HUES64 (cell line): ENCODE measurements around the gene DOCK10.

Experiments
- H3K27ac ChIP-seq: 2 replicates; pipeline ENCODE4 v1.7.0; 2013; ENCODE audit warnings: low read depth, low read length, inconsistent platforms
- H3K27me3 ChIP-seq: 2 replicates; pipeline ENCODE4 v1.6.1; 2013; ENCODE audit warnings: mild to moderate bottlenecking, low read length; ENCODE audit not compliant: insufficient read depth
- H3K36me3 ChIP-seq: 2 replicates; pipeline ENCODE4 v1.6.1; 2013; ENCODE audit warnings: mild to moderate bottlenecking, low read length; ENCODE audit not compliant: insufficient read depth
- H3K4me1 ChIP-seq: 2 replicates; pipeline ENCODE4 v1.6.1; 2013; ENCODE audit warnings: mild to moderate bottlenecking, low read length, moderate library complexity; ENCODE audit not compliant: insufficient read depth
- H3K4me3 ChIP-seq: 2 replicates; pipeline ENCODE4 v1.5.1; 2013; ENCODE audit warnings: mild to moderate bottlenecking, low read length, moderate library complexity
- H3K9ac ChIP-seq: 2 replicates; pipeline ENCODE4 v1.6.1; 2013; ENCODE audit warnings: mild to moderate bottlenecking, low read depth, low read length
- H3K9me3 ChIP-seq: 2 replicates; pipeline ENCODE4 v1.6.1; 2013; ENCODE audit warnings: low read depth, low read length; ENCODE audit not compliant: insufficient read depth
- WGBS: fragments of 150-250, 120-280 bp; methylation state at CpG from one replicate; pipeline ENCODE4 v1.1.7; 2013; ENCODE audit warnings: missing lambda C conversion rate; 5-methylcytosine and 5-hydroxymethylcytosine counted together

The DOCK10 gene

DNA sequence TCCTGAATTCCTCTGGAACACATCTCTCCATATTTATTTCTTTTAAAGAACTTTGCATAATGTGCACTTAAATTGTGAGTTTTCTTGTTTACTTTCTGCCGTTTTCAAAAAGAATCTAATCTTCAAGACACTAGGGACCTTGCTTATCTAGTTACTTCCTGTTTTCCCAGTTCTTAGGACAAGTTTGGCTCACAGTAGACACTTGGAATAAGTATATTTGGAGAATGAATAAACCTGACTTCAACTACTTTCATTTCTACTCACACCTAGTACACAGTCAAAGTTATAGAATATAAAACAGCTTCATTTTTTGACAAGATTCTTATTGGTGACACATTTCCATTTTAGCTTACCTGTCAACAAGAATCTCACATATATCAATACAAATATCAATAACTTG lies 170.5 kb downstream of the DOCK10 start:
- no peaks in the 10 kb centered on the region for H3K36me3 ChIP-seq
- no peak overlapping the region for H3K9ac ChIP-seq
- WGBS = 89% methylated on average over 1 of the region's 1 CpG

DNA sequence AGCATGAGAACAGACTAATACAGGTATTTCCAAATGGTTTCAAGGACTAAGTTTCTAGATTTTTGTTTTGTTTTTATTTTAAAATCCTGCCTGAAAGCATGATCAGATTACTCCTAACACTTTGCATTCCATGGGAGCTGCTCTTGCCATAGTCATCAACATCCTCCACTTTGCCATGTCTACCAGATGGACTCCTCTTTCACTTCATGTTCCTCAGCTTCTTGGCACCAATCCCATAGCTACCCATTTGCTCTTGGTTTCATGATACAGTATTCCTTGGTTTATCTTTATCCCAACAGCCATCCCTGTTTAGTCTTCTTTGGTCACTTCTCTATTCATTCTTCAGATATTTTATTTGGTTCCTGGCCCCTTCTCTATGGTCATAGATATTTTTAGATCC lies 171.9 kb downstream of the DOCK10 start:
- no peaks in the 10 kb centered on the region for H3K27me3 ChIP-seq
- H3K4me3 ChIP-seq = no peak overlapping the region
- no peak overlapping the region for H3K9ac ChIP-seq
- H3K36me3 ChIP-seq = no peaks in the 10 kb centered on the region
- no peaks in the 10 kb centered on the region for H3K4me1 ChIP-seq
- no peaks in the 10 kb centered on the region for H3K9me3 ChIP-seq
- H3K27ac ChIP-seq = no peak overlapping the region

More for the DNA sequence above, 170.5 kb downstream of the DOCK10 start:
- Histone ChIP-seq H3K9me3 (no peaks in the 10 kb centered on the region), H3K27ac (no peak overlapping the region), H3K27me3 (no peaks in the 10 kb centered on the region), H3K4me1 (no peaks in the 10 kb centered on the region), H3K4me3 (no peak overlapping the region)

DNA sequence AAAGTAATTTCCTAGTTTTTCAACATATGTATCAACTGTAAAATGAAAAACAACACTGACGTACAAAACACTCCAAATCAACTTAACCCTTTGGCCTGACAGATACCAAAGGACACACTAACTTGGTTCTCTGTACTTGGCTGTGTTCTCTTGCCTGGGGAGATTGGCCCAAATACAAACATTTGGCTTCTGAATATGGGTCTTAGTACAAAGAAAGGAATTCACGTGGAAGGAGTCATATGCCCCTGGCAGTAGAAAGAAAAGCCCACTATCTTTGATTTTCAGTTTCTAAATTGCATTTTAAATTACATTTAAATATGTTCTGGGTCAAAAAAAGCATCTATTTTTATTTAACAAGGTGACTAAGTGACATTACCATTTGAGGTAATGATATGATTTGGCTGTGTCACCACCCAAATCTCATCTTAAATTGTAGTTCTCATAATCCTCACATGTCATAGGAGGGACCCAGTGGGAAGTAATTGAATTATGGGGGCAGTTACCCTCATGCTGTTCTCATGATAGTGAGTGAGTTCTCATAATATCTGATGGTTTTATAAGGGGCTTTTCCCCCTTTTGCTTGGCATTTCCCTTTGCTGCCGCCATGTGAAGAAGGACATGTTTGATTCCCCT lies 172.6 kb downstream of the DOCK10 start:
- no peaks in the 10 kb centered on the region for H3K27me3 ChIP-seq
- no peak overlapping the region for H3K9ac ChIP-seq
- H3K4me1 ChIP-seq = no peaks in the 10 kb centered on the region
- no peak overlapping the region for H3K27ac ChIP-seq
- no peak overlapping the region for H3K4me3 ChIP-seq
- WGBS = 80% methylated on average over 2 of the region's 3 CpGs
- no peaks in the 10 kb centered on the region for H3K9me3 ChIP-seq
- no peaks in the 10 kb centered on the region for H3K36me3 ChIP-seq

DNA sequence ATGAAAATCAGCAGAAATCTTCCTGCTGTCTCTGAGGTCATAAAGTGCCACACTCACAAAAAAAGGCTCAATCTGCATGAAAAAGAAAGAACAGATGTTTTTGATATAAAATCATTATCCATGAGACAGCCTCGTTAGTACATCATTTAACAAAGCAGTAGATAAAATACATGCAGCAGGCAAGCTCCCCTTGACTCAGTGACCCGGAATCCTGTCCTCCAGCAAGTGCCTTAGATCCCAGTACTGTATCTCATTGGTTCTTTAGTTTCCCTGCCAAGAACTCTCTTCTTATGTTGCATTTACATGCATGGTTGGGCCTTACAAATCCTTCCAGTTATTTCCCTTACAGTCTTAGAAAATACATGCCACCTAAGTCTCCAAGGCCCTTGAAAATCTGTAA lies 177.3 kb downstream of the DOCK10 start:
- no peaks in the 10 kb centered on the region for H3K27me3 ChIP-seq
- 94% methylated on average over 2 of the region's 2 CpGs for WGBS

DNA sequence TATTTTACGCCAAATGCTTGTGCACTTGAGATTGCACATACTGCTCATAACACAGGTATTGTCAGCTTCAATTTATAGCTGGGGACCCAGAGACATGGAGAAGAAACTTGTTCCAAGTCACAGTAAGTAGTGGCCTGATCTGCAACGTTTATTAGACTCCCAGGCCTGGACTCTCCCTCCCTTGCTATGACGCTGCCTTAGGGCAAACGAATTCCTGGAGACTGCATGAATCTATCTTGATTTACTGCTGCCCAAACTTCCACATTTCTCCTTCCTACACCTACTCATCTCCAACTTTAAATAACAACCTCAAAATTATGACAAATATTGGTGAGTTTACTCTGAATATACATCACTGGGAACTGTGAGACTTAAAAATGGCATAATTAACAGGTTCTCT lies 181.0 kb downstream of the DOCK10 start:
- no peak overlapping the region for H3K4me3 ChIP-seq
- H3K36me3 ChIP-seq = no peaks in the 10 kb centered on the region
- H3K9ac ChIP-seq = no peak overlapping the region
- no peak overlapping the region for H3K27ac ChIP-seq
- no peaks in the 10 kb centered on the region for H3K9me3 ChIP-seq
- no peaks in the 10 kb centered on the region for H3K27me3 ChIP-seq
- WGBS = 89% methylated on average over 4 of the region's 4 CpGs
- H3K4me1 ChIP-seq = no peaks in the 10 kb centered on the region

More for the DNA sequence above, 177.3 kb downstream of the DOCK10 start:
- Histone ChIP-seq H3K4me3 (no peak overlapping the region), H3K9ac (no peak overlapping the region), H3K36me3 (no peaks in the 10 kb centered on the region), H3K4me1 (no peaks in the 10 kb centered on the region), H3K27ac (no peak overlapping the region), H3K9me3 (no peaks in the 10 kb centered on the region)

DNA sequence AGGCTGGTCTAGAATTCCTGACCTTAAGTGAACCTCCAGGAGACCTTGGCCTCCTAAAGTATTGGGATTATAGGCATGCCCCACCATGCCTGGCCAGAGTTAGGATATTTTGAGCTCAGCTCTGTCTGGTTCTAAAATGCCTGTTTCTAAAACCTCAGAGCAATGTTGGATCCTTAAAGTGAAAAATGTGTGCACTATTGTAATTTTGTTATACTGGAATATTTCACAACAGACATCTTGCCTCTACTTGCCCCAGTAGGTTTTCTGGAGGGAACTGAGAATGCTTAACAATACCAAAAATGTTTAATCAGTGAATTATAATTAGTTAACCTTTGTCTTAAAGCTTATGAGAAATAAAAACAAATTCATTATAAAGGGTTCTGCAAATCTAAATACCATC lies 181.5 kb downstream of the DOCK10 start:
- Histone ChIP-seq H3K36me3 (no peaks in the 10 kb centered on the region), H3K27ac (no peak overlapping the region), H3K9me3 (no peaks in the 10 kb centered on the region), H3K4me3 (no peak overlapping the region), H3K27me3 (no peaks in the 10 kb centered on the region), H3K9ac (no peak overlapping the region), H3K4me1 (no peaks in the 10 kb centered on the region)

DNA sequence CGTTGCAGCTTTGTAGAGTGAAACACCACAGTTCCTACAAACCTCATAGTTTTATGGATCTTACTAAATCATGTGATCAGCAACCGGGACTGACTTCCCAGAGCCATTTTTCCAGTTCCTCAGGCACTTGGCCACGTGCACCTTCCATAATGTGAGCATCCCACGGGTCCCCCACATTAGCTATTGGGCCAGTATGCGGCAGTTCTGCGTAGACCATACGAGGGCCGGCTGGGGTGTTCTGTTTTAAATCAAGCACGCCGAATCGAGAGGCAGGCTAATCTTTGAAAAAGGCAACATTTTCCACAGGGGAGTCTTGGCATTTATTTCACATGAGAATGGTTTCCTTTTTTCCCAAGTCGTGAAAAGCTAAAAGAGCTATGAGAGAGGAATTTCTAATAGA lies 190.5 kb downstream of the DOCK10 start:
- Histone ChIP-seq H3K4me1 (no peaks in the 10 kb centered on the region), H3K36me3 (no peaks in the 10 kb centered on the region), H3K9me3 (no peaks in the 10 kb centered on the region), H3K4me3 (no peak overlapping the region), H3K27me3 (no peaks in the 10 kb centered on the region), H3K27ac (no peak overlapping the region), H3K9ac (no peak overlapping the region)
- WGBS = 95% methylated on average over 11 of the region's 12 CpGs

DNA sequence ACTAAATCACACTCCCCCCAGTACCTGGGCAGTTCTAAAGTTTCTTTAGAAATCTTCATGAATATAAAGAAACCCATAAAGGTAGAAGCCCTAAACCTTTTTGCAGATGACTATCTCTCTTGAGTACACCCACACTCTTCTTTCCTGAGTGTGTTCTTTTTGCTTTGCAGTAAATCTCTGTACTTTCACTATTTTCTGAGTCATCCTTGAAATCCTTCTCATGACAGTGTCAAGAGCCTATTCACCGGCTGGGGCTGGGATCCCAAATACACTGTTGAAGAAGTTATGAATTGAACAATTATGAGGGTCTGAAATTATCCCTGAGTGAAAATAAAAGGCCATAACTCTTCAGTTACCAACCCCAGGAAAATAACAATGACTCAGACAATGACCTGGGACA lies 192.2 kb downstream of the DOCK10 start:
- Histone ChIP-seq H3K36me3 (no peaks in the 10 kb centered on the region), H3K9ac (no peak overlapping the region), H3K4me1 (no peaks in the 10 kb centered on the region), H3K27me3 (no peaks in the 10 kb centered on the region), H3K9me3 (no peaks in the 10 kb centered on the region), H3K27ac (no peak overlapping the region), H3K4me3 (no peak overlapping the region)
- 100% methylated on average over 1 of the region's 1 CpG for WGBS

DNA sequence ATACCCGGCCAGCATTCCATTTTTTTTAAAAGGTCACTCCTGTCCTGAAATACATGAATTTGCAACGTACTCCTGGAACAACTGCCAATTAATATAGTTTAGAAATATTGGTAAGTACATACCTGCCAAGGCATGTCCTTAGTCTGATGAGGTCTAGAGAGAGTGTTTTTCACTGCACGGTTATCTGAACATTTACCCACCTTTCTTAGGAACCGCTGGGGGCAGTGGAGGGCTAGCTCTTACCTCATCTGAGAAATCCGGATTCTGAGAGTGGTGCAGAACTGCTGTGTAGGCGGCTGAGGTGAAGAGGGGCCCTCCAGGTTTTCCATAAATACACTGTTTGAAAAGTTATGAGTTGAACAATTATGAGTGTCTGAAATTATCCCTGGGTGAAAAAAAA lies 193.0 kb downstream of the DOCK10 start:
- H3K27ac ChIP-seq = no peak overlapping the region
- WGBS = 89% methylated on average over 6 of the region's 6 CpGs
- H3K4me1 ChIP-seq = no peaks in the 10 kb centered on the region

DNA sequence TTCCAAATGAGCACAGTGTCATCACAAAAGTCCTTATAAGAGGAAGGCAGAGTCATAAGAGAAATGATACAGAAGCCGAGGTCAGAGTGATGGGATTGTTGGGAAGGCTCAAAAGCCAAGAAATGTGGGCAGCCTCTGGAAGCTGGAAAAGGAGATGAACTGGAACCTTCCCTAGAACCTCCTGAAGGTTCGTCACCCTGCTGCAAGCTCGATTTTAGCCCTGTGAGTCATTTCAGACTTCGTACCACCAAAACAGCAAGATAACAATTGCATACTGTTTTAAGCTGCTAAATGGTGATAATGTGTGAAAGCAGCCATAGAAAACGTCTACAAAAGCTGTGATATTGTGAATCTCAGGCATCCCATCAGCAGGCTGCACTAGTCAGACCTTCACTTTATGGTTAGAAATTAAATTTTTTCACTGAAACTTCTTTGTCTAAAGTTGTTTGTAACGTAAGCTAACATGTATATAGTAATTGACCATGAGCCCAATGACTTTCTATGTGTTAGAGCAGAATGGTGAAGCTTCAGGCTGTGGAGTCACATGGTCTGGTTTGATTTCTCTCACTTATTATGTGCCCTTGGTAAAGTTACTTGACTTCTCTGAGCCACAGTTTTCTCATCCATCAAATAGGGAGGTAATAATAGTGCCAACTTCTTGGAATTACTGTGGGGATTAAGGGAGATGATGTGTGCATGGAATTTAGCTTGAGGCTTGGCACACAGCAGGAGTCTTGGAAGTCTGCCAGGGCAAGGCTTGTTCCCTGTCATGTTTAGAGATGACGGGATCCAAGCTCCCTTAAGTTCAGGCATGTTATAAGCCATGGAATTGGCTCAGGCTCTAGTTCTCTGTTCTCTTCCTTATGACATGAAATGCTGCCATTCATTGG lies 194.1 kb downstream of the DOCK10 start:
- H3K36me3 ChIP-seq = no peaks in the 10 kb centered on the region
- H3K9me3 ChIP-seq = no peaks in the 10 kb centered on the region
- H3K27me3 ChIP-seq = no peaks in the 10 kb centered on the region
- H3K9ac ChIP-seq = no peak overlapping the region
- no peak overlapping the region for H3K4me3 ChIP-seq
- WGBS = 88% methylated on average over 6 of the region's 7 CpGs
- H3K27ac ChIP-seq = no peak overlapping the region
- H3K4me1 ChIP-seq = no peaks in the 10 kb centered on the region

More for the DNA sequence above, 193.0 kb downstream of the DOCK10 start:
- H3K9ac ChIP-seq = no peak overlapping the region
- no peaks in the 10 kb centered on the region for H3K27me3 ChIP-seq
- no peak overlapping the region for H3K4me3 ChIP-seq
- no peaks in the 10 kb centered on the region for H3K36me3 ChIP-seq
- no peaks in the 10 kb centered on the region for H3K9me3 ChIP-seq

DNA sequence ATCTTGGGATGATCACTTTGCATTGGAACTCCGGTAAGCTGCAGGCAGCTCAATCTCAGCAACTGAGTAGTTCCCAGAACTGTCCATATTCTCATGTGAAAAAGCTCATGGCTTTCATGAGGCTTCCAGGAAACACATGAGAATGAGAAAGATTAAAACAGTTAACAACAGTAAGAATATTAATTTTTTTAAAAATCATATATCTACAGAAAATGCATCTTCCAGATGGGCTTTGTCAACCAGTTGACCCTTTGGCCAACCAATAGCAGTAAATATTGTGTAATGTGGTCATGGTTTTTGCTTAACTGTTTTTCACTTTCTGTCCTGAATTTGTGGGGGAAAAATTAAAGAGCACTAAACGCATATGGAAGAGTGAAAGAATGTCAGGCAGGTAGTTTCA lies 194.9 kb downstream of the DOCK10 start:
- Histone ChIP-seq H3K27me3 (no peaks in the 10 kb centered on the region), H3K4me1 (no peaks in the 10 kb centered on the region), H3K9ac (no peak overlapping the region), H3K9me3 (no peaks in the 10 kb centered on the region), H3K36me3 (no peaks in the 10 kb centered on the region), H3K4me3 (no peak overlapping the region), H3K27ac (no peak overlapping the region)
- 94% methylated on average over 2 of the region's 2 CpGs for WGBS
